ENCODE results near the gene DCTD.

The DCTD gene

GRCh38 chr4:182888891-182889290, 28.3 kb downstream of the DCTD start:
- DNase-seq: no peak

- DNase-seq: no peak
Measured at GRCh38 chr4:182886768-182887167, 30.4 kb downstream of the DCTD start.

GRCh38 chr4:182886205-182886604, 31.0 kb downstream of the DCTD start:
- DNase-seq: no peak

GRCh38 chr4:182885738-182886077, 31.5 kb downstream of the DCTD start:
- no peak for DNase-seq

- no peak for DNase-seq
Measured at GRCh38 chr4:182885022-182885737, 32.0 kb downstream of the DCTD start.

GRCh38 chr4:182884040-182884439, 33.1 kb downstream of the DCTD start:
- DNase-seq: no peak

GRCh38 chr4:182883351-182883750, 33.8 kb downstream of the DCTD start:
- DNase-seq: no peak

- DNase-seq: no peak
Measured at GRCh38 chr4:182881914-182882313, 35.3 kb downstream of the DCTD start.

GRCh38 chr4:182880387-182881356, 36.5 kb downstream of the DCTD start:
- DNase-seq: peak in 1 of 2 experiments; percentile 7

GRCh38 chr4:182879913-182880312, 37.3 kb downstream of the DCTD start:
- DNase-seq: no peak

- no peak for DNase-seq
Measured at GRCh38 chr4:182878633-182879495, 38.3 kb downstream of the DCTD start.

- no peak for DNase-seq
Measured at GRCh38 chr4:182877326-182877883, 39.8 kb downstream of the DCTD start.

- DNase-seq: no peak
Measured at GRCh38 chr4:182876427-182876826, 40.8 kb downstream of the DCTD start.

- DNase-seq: no peak
Measured at GRCh38 chr4:182875453-182876405, 41.5 kb downstream of the DCTD start.

- DNase-seq: no peak
Measured at GRCh38 chr4:182874797-182875345, 42.3 kb downstream of the DCTD start.

- DNase-seq: no peak
Measured at GRCh38 chr4:182874304-182874751, 42.9 kb downstream of the DCTD start.

- DNase-seq: no peak
Measured at GRCh38 chr4:182873726-182874125, 43.5 kb downstream of the DCTD start.

- DNase-seq: no peak
Measured at GRCh38 chr4:182873289-182873688, 43.9 kb downstream of the DCTD start.

- DNase-seq: no peak
Measured at GRCh38 chr4:182872886-182873285, 44.3 kb downstream of the DCTD start.

- DNase-seq: no peak
Measured at GRCh38 chr4:182871616-182872015, 45.6 kb downstream of the DCTD start.

- no peak for DNase-seq
Measured at GRCh38 chr4:182869697-182870096, 47.5 kb downstream of the DCTD start.

Data from cerebellar nuclear complex (tissue), 1 donor.